Stimulated activated CD4-positive, alpha-beta T cell treated with anti-CD3 and anti-CD28 coated beads, Interleukin-1b, Interleukin-23, amount 100 ng/mL, for 1 hour (primary cell): Measurements from ENCODE around the gene DEPDC5.
"Not testable (repeated sequence)": the region's sequence is repeated elsewhere in the genome, so short reads cannot be mapped to it uniquely, and the experiment has no call there.

Experiments
- DNase-seq, 2 donors: peaks; one replicate each; pipeline ENCODE4 v3.0.0-alpha.2; 2020; ENCODE audit warnings: low read depth in 2 of 2

DEPDC5 gene

DNA sequence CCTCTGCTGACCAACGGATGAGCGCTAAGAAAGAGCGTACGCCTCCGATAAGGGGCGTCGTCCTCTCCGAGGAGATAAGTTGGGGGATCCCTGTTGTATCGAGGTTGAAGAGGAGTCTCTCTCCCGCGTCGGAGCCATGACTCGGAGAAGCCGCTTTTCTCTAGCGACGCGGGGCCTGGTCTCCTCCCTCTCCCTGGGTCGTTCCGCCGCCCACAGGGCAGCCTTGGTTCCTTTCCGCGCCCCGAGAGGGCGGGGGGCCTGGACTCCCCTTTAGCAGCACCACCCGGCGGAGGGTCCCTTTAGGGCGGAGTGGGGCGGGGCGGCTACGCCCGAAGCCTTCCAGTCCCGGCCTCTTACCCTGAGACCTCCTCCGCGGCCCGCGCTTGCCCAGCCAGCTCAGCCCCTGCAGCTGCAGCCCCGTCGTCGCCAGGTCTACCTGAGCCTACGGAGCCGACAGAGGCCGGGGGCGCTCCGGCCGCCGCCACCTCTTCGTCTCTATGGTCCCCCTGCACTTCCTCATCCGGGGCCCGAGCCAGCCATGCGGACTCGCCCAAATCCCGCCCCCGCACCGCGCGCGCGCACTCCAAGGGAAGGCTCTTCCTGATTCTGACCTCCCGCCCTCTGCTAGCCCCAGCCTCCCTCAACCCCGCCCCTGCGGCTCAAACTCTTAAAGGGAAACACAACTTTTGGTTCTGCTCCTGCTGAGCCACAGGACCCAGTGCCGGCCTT, 4.0 kb upstream of the DEPDC5 start, which contains the start of gene PRR14L:
TSS of gene PRR14L (minus strand) at position 497 of the 729 bp plus-strand sequence. CDS start 11,272 bp downstream, outside the sequence.
- peak; percentile 95 to 99 for DNase-seq

DNA sequence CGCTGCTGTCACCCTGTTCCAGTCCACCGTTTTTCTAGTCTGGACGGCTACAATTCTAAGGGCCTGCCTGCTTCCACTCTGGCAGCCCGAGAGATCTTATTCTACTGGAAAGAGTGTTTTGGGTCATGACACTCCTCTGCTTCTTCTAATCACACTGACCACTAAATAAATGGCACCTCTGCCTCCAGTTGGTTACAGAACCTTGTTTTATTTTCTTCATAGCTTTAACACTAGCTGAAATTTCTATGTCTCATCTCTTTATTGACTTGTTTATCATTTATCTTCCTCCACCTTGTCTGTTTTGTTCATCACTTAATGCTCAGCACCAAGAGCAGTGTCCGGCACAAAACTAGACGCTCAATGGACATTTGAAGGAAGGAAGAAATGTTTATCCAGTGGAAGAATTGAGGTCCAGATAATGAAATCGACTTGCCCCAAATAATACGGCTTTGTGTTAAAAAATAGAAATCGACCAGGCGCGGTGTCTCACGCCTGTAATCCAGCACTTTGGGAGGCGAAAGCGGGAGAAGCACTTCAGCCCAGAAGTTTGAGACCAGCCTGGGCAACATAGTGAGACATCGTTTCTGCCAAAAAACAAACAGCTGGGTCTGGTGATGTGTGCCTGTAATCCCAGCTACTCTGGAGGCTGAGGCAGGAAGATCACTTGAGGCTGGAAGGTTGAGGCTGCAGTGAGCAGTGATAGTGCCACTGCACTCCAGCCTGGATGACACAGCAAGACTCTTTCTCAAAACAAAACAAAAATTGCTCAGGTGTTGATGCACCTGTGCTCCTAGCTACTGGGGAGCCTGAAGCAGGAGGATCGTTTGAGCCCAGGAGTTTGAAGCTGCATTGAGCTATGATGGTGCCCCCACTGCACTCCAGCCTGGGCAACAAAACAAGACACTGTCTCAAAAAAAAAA, 3.2 kb upstream of the DEPDC5 start:
- DNase-seq: no peak

DNA sequence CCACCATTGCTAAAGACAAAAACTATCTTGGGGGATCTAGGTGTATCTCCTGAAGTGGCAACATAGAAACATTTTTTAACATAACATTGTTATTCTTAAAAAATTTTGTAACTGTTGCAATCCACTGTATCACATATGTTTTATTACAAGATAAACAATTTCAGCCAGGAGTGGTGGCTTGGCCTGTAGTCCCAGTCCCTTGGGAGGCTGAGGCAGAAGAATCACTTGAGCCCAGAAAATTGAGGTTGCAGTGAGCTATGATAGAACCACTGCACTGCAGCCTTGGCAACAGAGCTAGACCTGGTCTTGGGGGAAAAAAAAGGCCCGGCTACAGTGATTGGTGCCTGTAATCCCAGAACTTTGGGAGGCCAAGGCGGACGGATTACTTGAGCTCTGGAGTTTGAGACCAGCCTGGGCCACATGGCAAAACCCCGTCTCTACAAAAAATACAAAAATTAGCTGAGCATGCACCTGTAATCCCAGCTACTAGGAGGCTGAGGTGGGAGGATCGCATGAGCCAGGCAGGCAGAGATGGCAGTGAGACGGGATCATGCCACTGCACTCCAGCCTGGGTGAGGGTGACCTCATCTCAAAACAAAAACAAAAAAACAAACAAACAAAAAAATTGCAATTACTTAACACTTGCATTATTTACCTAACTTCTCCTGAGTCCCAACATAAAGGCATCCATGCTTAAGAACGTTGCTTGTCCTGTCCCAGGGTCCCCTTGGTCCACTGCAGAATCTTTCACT, 1.5 kb upstream of the DEPDC5 start:
- no peak for DNase-seq

DNA sequence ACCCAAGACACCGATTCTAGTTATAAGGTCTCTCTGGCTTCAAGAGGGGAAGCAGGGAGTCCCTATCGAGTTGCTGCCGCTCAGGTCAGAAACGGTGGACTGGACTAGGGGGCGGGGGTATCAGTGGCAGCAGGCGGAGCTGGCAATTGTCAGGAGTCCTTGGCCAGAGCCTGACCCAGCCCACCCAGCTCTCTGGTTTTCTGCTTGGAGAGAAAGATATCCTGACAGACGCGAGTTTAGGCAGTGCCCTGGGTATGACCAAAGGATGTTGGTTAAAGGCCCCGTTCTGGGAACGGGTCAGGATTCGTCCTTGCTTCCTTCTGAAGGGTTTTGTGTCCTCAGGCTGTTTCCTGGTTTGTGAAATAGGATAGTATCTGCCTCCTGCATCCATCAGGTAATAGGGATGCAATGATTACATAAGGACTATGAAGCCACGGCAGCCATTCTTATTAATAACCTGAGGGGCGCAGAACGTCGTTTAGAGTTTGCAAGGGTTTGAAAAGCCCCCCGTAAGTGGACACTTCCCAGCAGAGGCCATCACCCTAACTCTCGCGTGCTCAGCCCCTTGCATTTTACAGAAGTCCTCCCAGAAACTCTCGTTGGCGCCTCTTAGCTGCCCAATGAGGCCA, 700 bp upstream of the DEPDC5 start:
- no peak for DNase-seq

DNA sequence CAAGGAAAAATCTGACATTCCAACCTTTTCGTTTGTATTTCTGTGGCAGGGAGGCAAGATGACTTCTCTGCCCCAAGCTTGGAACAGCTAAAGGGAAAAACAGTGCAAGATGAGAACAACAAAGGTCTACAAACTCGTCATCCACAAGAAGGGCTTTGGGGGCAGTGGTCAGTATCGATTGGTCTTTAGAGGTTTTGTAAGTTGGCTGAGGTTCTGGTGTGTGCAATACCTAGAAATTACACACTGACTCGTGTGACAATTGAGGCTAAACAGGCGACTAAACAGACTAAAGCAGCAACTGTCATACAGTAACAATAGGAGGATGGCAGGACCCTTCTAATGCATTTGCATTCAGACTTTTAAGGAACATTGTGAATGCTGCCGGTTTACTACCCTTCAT, 994 bp downstream of the DEPDC5 start:
- DNase-seq: no peak

DNA sequence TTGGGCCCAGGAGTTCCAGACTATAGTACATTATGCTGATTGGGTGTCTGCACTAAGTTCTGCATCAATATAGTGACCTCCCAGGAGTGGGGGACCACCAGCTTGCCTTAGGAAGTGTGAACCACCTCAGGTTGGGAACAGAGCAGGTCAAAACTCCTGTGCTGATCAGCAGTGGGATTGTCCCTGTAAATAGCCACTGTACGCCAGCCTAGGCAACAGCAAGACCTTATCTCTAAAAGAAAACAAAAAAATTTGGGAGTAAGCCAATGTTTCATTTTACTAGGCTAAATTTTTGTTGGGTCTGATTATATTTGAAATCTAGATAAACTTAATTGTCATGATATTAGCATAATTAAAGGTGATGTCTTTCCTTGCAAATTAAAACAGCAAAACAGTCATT, 3.4 kb downstream of the DEPDC5 start:
- DNase-seq: no peak

DNA sequence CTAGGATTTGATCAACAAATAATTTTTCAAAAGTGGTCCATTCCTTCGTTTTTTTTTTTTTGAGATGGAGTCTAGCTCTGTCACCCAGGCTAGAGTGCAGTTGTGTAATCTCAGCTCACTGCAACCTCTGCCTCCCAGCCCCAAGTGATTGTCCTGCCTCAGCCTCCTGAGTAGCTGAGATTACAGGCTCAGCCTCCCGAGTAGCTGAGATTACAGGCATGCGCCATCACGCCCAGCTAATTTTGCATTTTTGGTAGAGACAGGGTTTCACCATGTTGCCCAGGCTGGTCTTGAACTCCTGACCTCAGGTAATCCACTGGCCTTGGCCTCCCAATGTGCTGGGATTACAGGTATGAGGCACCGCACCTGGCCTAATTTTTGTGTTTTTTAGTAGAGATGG, 5.0 kb downstream of the DEPDC5 start:
- DNase-seq: not testable (repeated sequence)

DNA sequence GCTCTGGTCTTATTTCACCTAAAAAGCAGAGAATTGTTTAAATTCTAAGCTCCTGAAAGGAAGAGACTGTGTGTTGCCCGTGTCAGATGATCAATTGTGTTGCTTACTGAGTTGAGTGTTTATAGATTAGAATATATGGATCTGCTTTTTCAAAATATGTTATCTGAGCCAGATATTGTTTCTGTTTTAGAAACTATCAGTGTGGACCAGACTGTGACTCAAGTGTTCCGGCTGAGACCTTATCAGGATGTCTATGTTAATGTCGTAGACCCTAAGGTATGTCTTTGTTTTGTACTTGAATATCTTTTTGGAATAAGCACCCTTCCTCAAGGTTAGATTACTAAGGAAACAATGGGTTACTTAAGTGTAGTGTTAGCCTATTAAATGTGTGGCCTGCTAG, 11.0 kb downstream of the DEPDC5 start:
- no peak for DNase-seq

DNA sequence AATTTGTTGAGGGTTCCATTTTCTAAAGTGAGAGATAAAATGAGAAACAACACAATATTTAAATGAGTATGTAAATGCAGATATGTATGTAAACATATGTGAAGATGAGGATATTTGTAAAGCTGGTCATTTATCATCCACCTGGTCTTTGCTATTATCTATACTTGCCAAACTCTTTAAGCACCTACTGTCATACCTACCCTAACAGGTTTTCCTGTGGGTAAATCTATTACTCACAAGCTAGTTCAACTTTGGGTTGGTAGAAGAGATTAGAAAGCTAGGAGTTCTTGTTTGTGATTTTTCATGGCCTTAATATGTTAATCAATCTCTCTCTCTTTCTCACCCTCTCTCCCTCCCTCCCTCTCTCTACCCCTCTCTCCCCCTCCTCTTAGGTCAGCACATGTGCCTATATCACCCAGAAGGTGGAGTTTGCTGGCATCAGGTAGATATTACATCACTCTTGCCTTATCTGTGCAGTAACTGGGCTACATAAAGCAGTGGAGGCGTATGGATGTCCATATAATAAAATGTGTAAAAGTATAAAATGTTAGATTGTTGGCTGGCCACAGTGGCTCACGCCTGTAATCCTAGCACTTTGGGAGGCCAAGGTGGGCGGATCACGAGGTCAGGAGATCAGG, 14.7 kb downstream of the DEPDC5 start:
- no peak for DNase-seq

DNA sequence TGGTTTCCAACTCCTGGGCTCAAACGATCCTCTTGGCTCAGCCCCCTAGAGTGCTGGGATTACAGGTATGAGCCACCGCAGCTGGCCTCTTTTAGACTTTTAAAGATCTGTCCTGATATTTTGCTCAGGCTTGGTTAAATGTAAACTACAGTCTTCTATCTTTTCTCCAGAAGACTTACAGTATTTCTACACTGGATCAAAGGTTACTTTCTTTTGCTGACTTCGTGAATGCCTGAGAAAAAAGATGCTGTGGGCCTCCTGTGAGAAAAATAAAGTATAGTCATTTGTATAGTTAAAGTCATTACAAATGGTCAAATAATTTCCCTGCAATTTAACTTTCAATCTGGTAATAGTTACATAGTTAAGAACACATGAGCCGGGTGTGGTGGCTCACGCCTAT, 19.6 kb downstream of the DEPDC5 start:
- DNase-seq: no peak

DNA sequence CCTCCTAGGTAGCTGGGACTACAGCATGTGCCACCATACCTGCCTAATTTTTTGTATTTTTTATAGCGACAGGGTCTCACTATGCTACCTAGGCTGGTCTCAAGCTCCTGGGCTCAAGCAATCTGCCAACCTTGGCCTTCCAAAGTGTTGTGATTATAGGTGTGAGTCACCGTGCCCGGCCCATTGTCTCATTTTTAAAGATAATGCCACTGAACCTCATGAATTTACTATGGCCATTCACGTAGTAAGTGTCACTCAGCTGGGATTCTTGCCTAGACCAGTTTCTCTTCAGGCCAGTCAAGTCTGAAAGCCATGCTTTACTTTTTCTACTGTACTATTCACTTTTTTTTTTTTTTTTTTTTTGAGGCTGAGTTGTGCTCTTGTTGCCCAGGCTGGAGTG, 22.4 kb downstream of the DEPDC5 start:
- DNase-seq: no peak

DNA sequence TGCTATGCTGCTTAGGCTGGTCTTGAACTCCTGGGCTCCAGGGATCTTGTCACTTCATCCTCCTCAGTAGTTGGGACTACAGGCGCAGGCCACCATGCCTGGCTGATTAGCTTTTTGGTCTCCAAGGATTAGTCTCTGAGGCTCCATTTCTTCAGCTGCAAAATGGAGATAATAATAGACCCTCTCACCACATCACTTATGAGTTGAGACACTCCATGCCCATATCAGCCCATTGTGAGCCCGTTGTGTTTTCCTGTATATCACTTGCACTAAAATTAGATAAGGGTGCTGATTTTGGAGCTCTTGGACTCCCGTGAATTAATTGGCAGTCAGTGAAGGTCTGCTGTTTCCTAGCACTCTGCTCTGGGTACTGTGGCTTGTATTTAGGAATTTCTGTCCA, 36.0 kb downstream of the DEPDC5 start:
- DNase-seq: no peak

DNA sequence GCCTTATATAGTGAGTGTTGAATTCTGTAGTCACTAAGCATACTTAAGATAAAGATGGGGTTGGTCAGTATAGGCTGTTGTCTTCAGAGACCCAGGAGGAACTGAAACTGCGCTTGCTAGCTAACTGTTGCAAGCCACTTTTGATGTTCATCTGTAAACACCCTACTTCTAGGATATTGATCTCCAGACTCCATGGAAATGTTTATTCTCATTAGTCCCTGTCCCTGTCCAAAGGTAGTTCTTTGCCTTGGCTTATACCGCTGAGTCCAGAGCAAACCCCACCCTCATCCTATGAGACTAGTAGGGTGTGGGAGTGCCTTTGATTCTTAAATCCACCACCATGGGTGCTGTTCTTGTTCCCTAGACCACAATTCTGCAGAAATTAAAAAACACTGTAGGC, 36.4 kb downstream of the DEPDC5 start:
- DNase-seq: no peak

DNA sequence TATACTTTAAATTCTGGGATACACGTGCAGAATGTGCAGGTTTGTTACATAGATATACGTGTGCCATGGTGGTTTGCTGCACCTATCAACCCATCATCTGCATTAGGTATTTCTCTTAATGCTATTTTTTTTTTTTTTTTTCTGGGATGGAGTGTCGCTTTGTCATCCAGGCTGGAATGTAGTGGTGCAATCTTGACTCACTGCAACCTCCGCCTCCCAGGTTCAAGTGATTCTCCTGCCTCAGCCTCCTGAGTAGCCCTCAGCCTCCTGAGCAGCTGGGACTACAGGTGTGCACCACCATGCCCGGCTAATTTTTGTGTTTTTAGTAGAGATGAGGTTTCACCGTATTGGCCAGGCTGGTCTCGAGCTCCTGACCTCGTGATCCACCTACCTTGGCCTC, 45.5 kb downstream of the DEPDC5 start:
- not testable (repeated sequence) for DNase-seq

DNA sequence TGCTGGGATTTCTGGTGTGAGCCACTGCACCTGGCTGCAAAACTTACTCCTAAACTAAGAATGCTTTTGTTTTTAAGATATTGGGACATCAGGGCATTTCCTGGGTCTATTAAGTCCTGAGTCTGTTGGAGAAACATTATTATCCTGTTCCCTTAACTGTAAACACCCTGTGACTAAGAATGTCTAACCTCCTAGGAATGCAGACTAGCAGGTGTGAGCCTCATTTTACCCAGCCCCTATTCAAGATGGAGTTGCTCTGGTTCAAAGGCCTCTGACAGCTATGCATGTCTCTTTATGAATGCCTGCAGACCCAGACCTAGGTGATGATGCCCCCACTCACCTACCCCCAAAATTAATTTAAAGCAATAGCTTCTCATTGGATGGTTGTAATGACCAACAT, 46.2 kb downstream of the DEPDC5 start:
- no peak for DNase-seq

DNA sequence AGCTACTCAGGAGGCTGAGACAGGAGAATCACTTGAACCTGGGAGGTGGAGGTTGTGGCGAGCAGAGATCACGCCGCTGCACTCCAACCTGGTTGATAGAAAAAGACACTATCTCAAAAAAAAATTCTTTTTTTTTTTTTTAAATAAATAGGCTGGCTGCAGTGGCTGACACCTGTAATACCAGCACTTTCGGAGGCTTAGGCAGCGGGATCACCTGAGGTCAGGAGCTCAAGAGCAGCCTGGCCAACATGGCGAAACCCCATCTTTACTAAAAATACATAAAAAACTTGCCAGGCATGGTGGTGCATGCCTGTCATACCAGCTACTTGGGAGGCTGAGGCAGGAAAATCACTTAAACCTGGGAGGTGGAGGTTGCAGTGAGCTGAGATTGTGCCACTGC, 47.0 kb downstream of the DEPDC5 start:
- not testable (repeated sequence) for DNase-seq

DNA sequence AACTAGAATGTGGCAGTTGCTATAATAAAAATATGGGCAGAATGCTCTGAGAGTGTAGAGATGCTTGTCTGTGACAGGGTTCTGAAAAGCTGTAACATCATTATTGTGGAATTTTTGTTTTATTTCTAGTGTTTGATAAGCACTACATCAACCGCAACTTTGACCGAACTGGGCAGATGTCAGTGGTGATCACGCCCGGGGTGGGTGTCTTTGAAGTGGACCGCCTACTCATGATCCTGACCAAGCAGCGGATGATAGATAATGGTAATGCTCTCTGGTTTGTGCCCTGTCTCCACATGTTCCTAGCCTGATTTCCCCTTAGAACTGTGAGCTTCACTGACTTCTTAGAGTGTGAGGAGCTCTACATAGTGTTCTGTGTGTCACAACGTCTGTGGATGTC, 48.8 kb downstream of the DEPDC5 start:
- DNase-seq: no peak

DNA sequence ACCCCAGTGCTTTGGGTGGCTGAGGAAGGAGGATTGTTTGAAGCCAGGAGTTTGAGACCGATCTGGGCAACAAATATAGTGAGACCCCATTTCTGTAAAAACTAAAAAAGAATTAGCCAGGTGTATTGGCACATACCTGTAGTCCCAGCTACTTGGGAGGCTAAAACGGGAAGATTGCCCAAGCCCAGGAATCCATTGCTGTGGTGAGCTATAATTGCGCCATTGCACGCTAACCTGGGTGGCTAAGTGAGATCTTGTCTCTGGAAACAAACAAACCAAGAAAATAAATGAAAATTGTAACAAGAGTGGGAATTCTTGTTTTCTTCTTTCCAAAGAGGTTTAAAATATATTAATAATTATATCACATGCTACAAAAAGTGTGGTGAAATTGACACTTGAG, 52.9 kb downstream of the DEPDC5 start:
- no peak for DNase-seq

DNA sequence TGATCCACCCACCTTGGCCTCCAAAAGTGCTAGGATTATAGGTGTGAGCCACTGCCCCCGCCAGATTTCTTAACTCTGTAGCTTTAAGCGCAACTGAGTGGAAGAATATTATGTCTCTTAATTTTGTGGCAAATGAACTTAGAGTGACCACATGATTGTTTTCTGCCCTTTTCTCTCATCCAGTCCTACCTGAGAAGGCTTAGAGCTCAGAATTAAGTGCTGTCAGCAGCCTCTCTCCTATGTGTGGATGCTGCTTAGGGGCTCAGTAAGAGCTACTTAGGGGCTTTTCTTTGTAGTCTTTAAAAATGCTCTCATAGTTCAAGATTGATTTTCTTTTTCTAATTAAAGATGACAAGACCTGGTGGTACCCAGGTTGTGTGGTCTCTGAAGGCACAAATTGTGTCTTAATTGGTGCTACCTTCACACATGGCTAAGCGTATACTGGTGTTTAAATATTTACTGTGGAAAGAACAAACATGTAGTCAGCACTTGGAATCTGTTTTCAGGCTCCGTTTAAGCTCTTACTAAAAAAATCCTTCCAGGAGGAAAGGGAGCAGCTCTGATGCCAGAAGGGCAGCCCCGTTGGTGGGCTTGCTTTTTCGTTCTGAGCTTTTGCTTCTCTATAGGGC, 59.3 kb downstream of the DEPDC5 start:
- no peak for DNase-seq

DNA sequence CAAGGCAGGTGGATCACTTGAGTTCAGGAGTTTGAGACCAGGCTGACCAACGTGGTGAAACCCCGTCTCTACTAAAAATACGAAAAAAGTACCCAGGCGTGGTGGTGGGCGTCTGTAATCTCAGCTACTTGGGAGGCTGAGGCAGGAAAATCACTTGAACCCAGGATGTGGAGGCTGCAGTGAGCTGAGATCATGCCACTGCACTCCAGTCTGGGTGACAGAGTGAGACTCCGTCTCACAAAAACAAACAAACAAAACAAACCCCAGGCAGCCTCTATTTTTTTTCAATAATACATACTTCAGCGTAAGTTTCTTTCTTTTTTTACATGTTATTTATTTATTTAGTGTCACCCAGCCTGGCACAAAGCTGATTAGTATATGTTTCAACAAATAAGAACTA, 60.1 kb downstream of the DEPDC5 start:
- DNase-seq: not testable (repeated sequence)

DNA sequence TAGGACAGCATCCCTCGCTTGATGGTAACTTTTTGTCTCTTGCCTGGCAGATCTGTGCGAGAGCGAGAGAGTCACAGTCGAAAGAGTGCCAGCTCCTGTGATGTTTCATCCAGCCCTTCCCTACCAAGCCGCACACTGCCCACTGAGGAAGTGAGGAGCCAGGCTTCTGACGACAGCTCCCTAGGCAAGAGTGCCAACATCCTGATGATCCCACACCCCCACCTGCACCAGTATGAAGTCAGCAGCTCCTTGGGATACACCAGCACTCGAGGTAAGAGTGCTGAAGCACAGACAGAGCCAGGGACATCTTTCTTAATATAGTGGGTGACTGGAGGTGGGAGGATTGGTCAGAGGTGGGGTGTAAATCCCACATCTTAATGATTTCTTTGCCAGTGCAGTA, 61.1 kb downstream of the DEPDC5 start:
- DNase-seq: no peak
